Panc1 (cell line): ENCODE results near the gene PKP2. TPM values are rescaled to one million over a fixed set of nuclear protein-coding genes. Genes with fewer than 3 reads are reported as not detected.
"Not testable (repeated sequence)": the region's sequence is repeated elsewhere in the genome, so short reads cannot be mapped to it uniquely, and the experiment has no call there.

ENCODE experiments used
- ATAC-seq: fragments of 200-7000 bp; cut with Tn5 transposase; 2 replicates; pipeline ENCODE4 v1.9.1; 2020; ENCODE audit warnings: mild to moderate bottlenecking, moderate library complexity
- BruUV-seq: library from RNA; stranded (reverse); fragments of 400-500 nt; replicated peaks from 2 replicates; lab custom pipeline; 2021; lab: Mats Ljungman, UMichigan
- CTCF ChIA-PET: fragments of 300-600 bp; sonication (Branson Sonifier 250); formaldehyde crosslinking; loops from one replicate; lab custom pipeline; 2022; ENCODE audit warnings: antibody characterized with exemption; lab: Charles Lee
- POLR2A ChIA-PET: fragments of 300-600 bp; sonication (Branson Sonifier 250); formaldehyde crosslinking; loops from one replicate; lab custom pipeline; 2022; ENCODE audit warnings: antibody characterized with exemption; lab: Charles Lee
- DNase-seq: peaks from one replicate; pipeline ENCODE4 v3.0.0-alpha.2; 2010; ENCODE audit warnings: low read depth, low spot score
- H3K27ac ChIP-seq: 2 replicates; pipeline ENCODE4 v1.5.1; 2011; ENCODE audit warnings: mild to moderate bottlenecking, low read length, inconsistent platforms
- H3K27me3 ChIP-seq: fragments of 200-500 bp; sonication (Bioruptor generic); 2 replicates; pipeline ENCODE4 v1.6.0; 2014; ENCODE audit warnings: low read length, inconsistent platforms; ENCODE audit not compliant: control insufficient read depth, insufficient read depth
- H3K36me3 ChIP-seq: fragments of 200-500 bp; sonication (Bioruptor generic); 2 replicates; pipeline ENCODE4 v1.5.1; 2014; ENCODE audit warnings: inconsistent platforms, mild to moderate bottlenecking, low read length, moderate library complexity; ENCODE audit not compliant: control insufficient read depth, insufficient read depth
- H3K4me1 ChIP-seq: 2 replicates; pipeline ENCODE4 v1.5.1; 2011; ENCODE audit warnings: inconsistent platforms, mild to moderate bottlenecking, low read length, moderate library complexity; ENCODE audit not compliant: control insufficient read depth, insufficient read depth
- H3K4me3 ChIP-seq, 2 experiments: 2 replicates each; pipeline ENCODE4 v1.5.1; 2011 to 2012; ENCODE audit warnings: low read depth in 2 of 2, low read length in 2 of 2, mild to moderate bottlenecking in 2 of 2, inconsistent platforms in 1 of 2, moderate library complexity in 1 of 2
- H3K9me3 ChIP-seq: fragments of 200-500 bp; sonication (Bioruptor generic); 2 replicates; pipeline ENCODE4 v1.5.1; 2014; ENCODE audit warnings: low read depth, mild to moderate bottlenecking, inconsistent platforms, low read length, moderate library complexity; ENCODE audit not compliant: control insufficient read depth, insufficient read depth
- CTCF ChIP-seq: fragments of 450-650 bp; IDR thresholded peaks from 2 replicates; pipeline ENCODE4 v1.5.1; 2017; ENCODE audit warnings: mild to moderate bottlenecking
- POLR2AphosphoS5 ChIP-seq: IDR thresholded peaks from 2 replicates; pipeline ENCODE4 v1.6.1; 2012; ENCODE audit warnings: mild to moderate bottlenecking, low read depth, low read length, moderate library complexity
- REST ChIP-seq, 2 experiments: IDR thresholded peaks; 2 replicates each; pipeline ENCODE4 v1.6.1; 2011 to 2012; ENCODE audit warnings: low read depth in 2 of 2, control low read depth in 1 of 2, low read length in 1 of 2, mild to moderate bottlenecking in 1 of 2, moderate library complexity in 1 of 2; ENCODE audit not compliant: insufficient read depth in 1 of 2
- SIN3A ChIP-seq: IDR thresholded peaks from 2 replicates; pipeline ENCODE4 v1.6.1; 2012; ENCODE audit warnings: low read depth, mild to moderate bottlenecking, low read length, moderate library complexity, borderline replicate concordance; ENCODE audit not compliant: insufficient read depth
- TCF7L2 ChIP-seq: IDR thresholded peaks from 2 replicates; pipeline ENCODE4 v1.6.1; 2011; ENCODE audit warnings: mild to moderate bottlenecking, low read depth, low read length, inconsistent platforms
- in situ Hi-C: cut with HindIII; loops from 2 replicates; pipeline ENCODE4 v1.10.0; 2016; ENCODE audit warnings: low sequenced_read_pairs, low pct_unique_long_range_greater_than_20kb
- intact Hi-C: fragments of 100-400 bp; cut with micrococcal nuclease; formaldehyde crosslinking; loops from one replicate; pipeline ENCODE4 v1.10.0; 2022; ENCODE audit not compliant: unreplicated experiment
- total RNA-seq: library from RNA; stranded (reverse); gene quantifications from one replicate; pipeline ENCODE4 v1.2.1, GENCODE V29; 2021; ENCODE audit not compliant: unreplicated experiment

Gene PKP2
- total RNA-seq, 1 experiment from 2014 or later, result 2.2 TPM

GRCh38 chr12:32892369-32892768 lies 4.2 kb downstream of the PKP2 start:
- H3K4me3 ChIP-seq, POLR2A ChIA-PET, intact Hi-C loops, H3K36me3 ChIP-seq, H3K27ac ChIP-seq, H3K4me1 ChIP-seq, BruUV-seq, ATAC-seq, H3K9me3 ChIP-seq, DNase-seq, in situ Hi-C loops: not testable (repeated sequence)
- H3K27me3 ChIP-seq, result peaks cover 39% of the 10 kb centered on the region
- CTCF ChIA-PET, result interaction anchor here (0.5 kb wide), 1 partner anchor 20 kb away, joined by 6 read pairs; no protein-coding TSS in a partner anchor

GRCh38 chr12:32891956-32892355 lies 4.6 kb downstream of the PKP2 start:
- Histone ChIP-seq H3K27ac (no peak overlapping the region), H3K36me3 (no peaks in the 10 kb centered on the region), H3K27me3 (peaks cover 35% of the 10 kb centered on the region), H3K9me3 (no peaks in the 10 kb centered on the region), H3K4me3 (no peak overlapping the region), H3K4me1 (0 out of 2 replicates have a peak, but pooled peaks cover 7% of the 10 kb centered on the region)
- POLR2A ChIA-PET, result no interaction called here
- in situ Hi-C loops, result no loop called here
- CTCF ChIA-PET, result no interaction called here
- no peak for ATAC-seq
- intact Hi-C loops, result no loop called here
- no peak for DNase-seq
- BruUV-seq, result no TSS peak
- TF ChIP-seq TCF7L2 (no peak), POLR2AphosphoS5 (no peak), SIN3A (no peak), CTCF (no peak), REST (IDR thresholded peaks at IDR 0.05; ENCODE audit: insufficient read depth in 1 of 2, low read depth in 2 of 2, low read length in 1 of 2) (no peak)

GRCh38 chr12:32891526-32891925 lies 5.1 kb downstream of the PKP2 start:
- DNase-seq (no peak), ATAC-seq (no peak)
- BruUV-seq, result no TSS peak
- intact Hi-C loops (no loop called here), in situ Hi-C loops (no loop called here)
- Histone ChIP-seq H3K36me3 (no peaks in the 10 kb centered on the region), H3K9me3 (no peaks in the 10 kb centered on the region), H3K27ac (no peak overlapping the region), H3K27me3 (peaks cover 35% of the 10 kb centered on the region), H3K4me1 (0 out of 2 replicates have a peak, but pooled peaks cover 7% of the 10 kb centered on the region), H3K4me3 (no peak overlapping the region)
- no peak for TF ChIP-seq POLR2AphosphoS5
- TF ChIP-seq REST (IDR thresholded peaks at IDR 0.05; ENCODE audit: insufficient read depth in 1 of 2, low read depth in 2 of 2, low read length in 1 of 2), result no peak
- no peak for TF ChIP-seq TCF7L2
- TF ChIP-seq SIN3A, result no peak
- no peak for TF ChIP-seq CTCF
- POLR2A ChIA-PET, result no interaction called here
- CTCF ChIA-PET, result no interaction called here
